Cardiac fibroblast (primary cell): ENCODE measurements around the gene KRTAP9-4.
"Not testable (repeated sequence)": the region's sequence is repeated elsewhere in the genome, so short reads cannot be mapped to it uniquely, and the experiment has no call there.

Experiments
- DNase-seq, 2 donors: peaks; one replicate each; pipeline versions ENCODE4 v3.0.0 to v3.0.0-alpha.2; 2010; ENCODE audit warnings: low read depth in 2 of 2
- H3K4me3 ChIP-seq, 2 donors: replicated peaks in 1 of 2; 1 replicate in 1 of 2; 2 replicates in 1 of 2; pipeline ENCODE4 v1.5.1; 2011; ENCODE audit warnings: low read depth in 2 of 2, low read length in 2 of 2, mild to moderate bottlenecking in 2 of 2, moderate library complexity in 1 of 2
- CTCF ChIP-seq: IDR thresholded peaks from one replicate; pipeline ENCODE4 v1.5.1; 2011; ENCODE audit warnings: low read depth, mild to moderate bottlenecking, low read length, inconsistent platforms

Gene KRTAP9-4

DNA sequence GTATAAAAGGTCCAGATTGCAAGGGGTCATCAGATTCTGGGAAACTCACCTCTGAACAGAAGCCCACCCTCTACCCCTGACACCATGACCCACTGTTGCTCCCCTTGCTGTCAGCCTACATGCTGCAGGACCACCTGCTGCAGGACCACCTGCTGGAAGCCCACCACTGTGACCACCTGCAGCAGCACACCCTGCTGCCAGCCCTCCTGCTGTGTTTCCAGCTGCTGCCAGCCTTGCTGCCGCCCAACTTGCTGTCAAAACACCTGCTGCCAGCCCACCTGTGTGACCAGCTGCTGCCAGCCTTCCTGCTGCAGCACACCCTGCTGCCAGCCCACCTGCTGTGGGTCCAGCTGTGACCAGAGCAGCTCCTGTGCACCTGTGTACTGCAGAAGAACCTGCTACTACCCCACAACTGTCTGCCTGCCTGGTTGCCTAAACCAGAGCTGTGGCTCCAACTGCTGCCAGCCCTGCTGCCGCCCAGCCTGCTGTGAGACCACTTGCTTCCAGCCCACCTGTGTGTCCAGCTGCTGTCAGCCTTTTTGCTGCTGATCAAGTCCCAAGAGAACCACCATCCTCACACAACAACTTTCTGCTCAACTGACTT is at the start of gene KRTAP9-4:
Gene KRTAP9-4 (plus strand): TSS at position 51 of the 604 bp plus-strand sequence. CDS start 34 bp downstream, at position 85.
- H3K4me3 ChIP-seq, DNase-seq: not testable (repeated sequence)

DNA sequence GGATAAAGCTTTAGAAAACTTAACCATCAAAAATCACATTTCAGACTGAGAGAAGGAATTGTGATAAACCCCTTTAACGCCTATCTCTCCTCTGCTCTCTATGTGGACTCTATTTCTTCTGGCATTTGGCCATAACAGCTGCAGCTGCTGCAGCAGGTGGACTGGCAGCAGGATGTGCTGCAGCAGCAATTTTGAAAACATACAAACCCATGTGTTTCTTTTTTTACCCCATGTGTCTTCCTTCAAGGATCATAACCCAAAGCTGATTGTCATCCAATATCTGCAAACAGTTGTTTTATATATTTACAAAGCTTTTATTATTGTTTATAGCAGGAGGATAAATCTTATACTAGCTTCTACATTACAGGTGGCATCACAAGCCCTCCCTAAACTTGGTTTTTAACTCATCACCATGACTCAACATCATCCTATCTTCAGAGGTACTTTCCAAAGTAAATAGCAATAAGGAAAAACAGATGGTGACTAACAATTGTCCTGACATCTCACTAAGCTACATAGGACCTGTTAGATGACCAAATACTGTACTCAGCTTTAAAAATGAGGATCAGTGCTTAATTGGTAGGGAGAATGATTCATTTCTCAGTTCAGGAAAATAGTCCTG is 37.5 kb upstream of the KRTAP9-4 start:
- peak in 1 of 2 donors; percentile 36 for DNase-seq
- H3K4me3 ChIP-seq: no peak overlapping the region
- no peak for TF ChIP-seq CTCF

GRCh38 chr17:41212524-41213169 is 36.8 kb upstream of the KRTAP9-4 start:
- TF ChIP-seq CTCF: no peak
- no peak for DNase-seq

DNA sequence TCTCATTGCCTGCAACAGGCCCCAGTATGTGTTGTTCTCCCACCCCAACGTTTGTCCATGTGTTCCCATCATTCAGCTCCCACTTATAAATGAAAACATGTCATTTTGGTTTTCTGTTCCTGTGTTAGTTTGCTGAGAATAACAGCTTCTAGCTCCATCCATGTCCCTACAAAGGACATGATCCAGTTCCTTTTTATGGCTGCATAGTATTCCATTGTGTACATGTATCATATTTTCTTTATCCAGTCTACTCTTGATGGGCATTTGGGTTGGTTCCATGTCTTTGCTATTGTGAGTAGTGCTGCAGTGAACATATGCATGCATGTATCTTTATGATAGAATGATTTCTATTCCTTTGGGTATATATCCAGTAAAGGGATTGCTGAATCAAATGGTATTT is 33.8 kb upstream of the KRTAP9-4 start:
- no peak for DNase-seq
- no peak for TF ChIP-seq CTCF
- H3K4me3 ChIP-seq: no peak overlapping the region

More at GRCh38 chr17:41212524-41213169, 36.8 kb upstream of the KRTAP9-4 start:
- H3K4me3 ChIP-seq: no peak overlapping the region

- TF ChIP-seq CTCF: no peak
- no peak overlapping the region for H3K4me3 ChIP-seq
- peak in 1 of 2 donors; percentile 1 for DNase-seq
Measured at GRCh38 chr17:41223821-41224220, 25.7 kb upstream of the KRTAP9-4 start.

DNA sequence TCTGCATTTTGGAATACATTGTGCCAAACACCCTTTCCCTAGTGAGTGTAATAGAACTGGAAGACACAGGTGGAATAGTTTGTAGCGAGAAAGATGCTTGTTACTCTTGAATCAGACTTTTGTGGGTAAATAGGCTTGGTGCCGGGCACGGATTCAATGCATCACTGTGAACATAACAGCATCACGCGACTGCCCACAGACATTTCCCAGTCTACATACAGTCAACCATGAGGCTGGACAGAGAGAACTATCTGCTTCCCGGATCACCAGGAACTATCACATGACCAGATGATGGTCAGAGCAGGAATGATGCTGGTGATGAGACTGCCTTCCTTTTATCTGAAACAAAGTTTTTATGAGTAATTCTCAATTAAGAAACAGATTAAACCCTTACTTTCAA is 23.4 kb upstream of the KRTAP9-4 start:
- no peak for TF ChIP-seq CTCF
- H3K4me3 ChIP-seq: no peak overlapping the region
- DNase-seq: no peak

- DNase-seq, H3K4me3 ChIP-seq: not testable (repeated sequence)
Measured at GRCh38 chr17:41226598-41227095, 22.8 kb upstream of the KRTAP9-4 start, which contains the start of gene KRTAP9-2. Gene KRTAP9-2, plus strand, starts transcription at chr17:41226648. Its CDS starts 7 bp downstream, at chr17:41226655.
